A549 (cell line): ENCODE data around the gene TCEA2. TPM values are rescaled to one million over a fixed set of nuclear protein-coding genes. Genes with fewer than 3 reads are reported as not detected.
A peak's percentile ranks its signal among the peaks of the same experiment; 100 is the strongest.

Source experiments
- ATAC-seq, 2 experiments: fragments of 200-7000 bp in 1 of 2; fragments of >200 bp in 1 of 2; cut with Nextera tagmentation in 1 of 2; cut with Tn5 transposase in 1 of 2; 3 replicates each; pipeline versions ENCODE4 v1.8.0 to v1.9.1; 2018 to 2020; ENCODE audit warnings: mild to moderate bottlenecking in 1 of 2, moderate library complexity in 1 of 2
- CTCF ChIA-PET: fragments of 300-600 bp; sonication (Branson Sonifier 250); formaldehyde crosslinking; extraction: SDS; loops from one replicate; lab custom pipeline; 2021; ENCODE audit warnings: antibody characterized with exemption, inconsistent platforms; lab: Yijun Ruan, JAX
- POLR2A ChIA-PET: fragments of 350-600 bp; formaldehyde crosslinking; extraction: SDS; loops from one replicate; lab custom pipeline; 2021; ENCODE audit warnings: antibody characterized with exemption, inconsistent platforms; lab: Yijun Ruan, JAX
- DNase-seq, 2 experiments: peaks; one replicate each; pipeline versions ENCODE4 v3.0.0 to v3.0.0-alpha.2; 2011 to 2016; ENCODE audit warnings: low read depth in 1 of 2, low spot score in 1 of 2
- FAIRE-seq: peaks from 2 replicates; lab custom pipeline; 2011; peaks lifted over from hg19 to GRCh38; lab: Jason Lieb, UNC
- H3K27ac ChIP-seq, 2 experiments: fragments of >200 bp; sonication (Bioruptor Twin); formaldehyde crosslinking; 3 replicates each; pipeline ENCODE4 v1.5.1; 2016 to 2017
- H3K4me1 ChIP-seq: fragments of >200 bp; sonication (Bioruptor Twin); formaldehyde crosslinking; 3 replicates; pipeline ENCODE4 v1.6.1; 2016
- H3K4me2 ChIP-seq: fragments of >200 bp; sonication (Bioruptor Twin); formaldehyde crosslinking; 3 replicates; pipeline ENCODE4 v1.6.1; 2016
- H3K4me3 ChIP-seq: fragments of >200 bp; sonication (Bioruptor Twin); formaldehyde crosslinking; 3 replicates; pipeline ENCODE4 v1.5.1; 2016
- H3K9me3 ChIP-seq: fragments of >200 bp; sonication (Bioruptor Twin); formaldehyde crosslinking; 3 replicates; pipeline ENCODE4 v1.6.1; 2016
- CBX2 ChIP-seq: fragments of 200-600 bp; sonication (generic); IDR thresholded peaks from 2 replicates; pipeline ENCODE4 v1.6.1; 2016; ENCODE audit warnings: low read depth, mild to moderate bottlenecking, borderline replicate concordance
- E2F6 ChIP-seq: IDR thresholded peaks from 2 replicates; pipeline ENCODE4 v1.6.1; 2012; ENCODE audit warnings: low read depth, borderline replicate concordance
- EHMT2 ChIP-seq: fragments of 200-600 bp; sonication (generic); IDR thresholded peaks from 2 replicates; pipeline ENCODE4 v1.6.1; 2016; ENCODE audit warnings: antibody characterized with exemption, low read depth, mild to moderate bottlenecking, moderate library complexity
- ELK1 ChIP-seq: fragments of 150-350 bp; IDR thresholded peaks from 2 replicates; pipeline ENCODE4 v1.6.1; 2014; ENCODE audit warnings: low read depth, mild to moderate bottlenecking, low read length
- FOSB ChIP-seq: fragments of 250-450 bp; sonication (Bioruptor Pico); IDR thresholded peaks from 2 replicates; pipeline ENCODE4 v1.5.0; 2020; ENCODE audit warnings: mild to moderate bottlenecking, moderate library complexity
- FOSL2 ChIP-seq, 2 experiments: fragments of 450-650 bp in 1 of 2; fragments of >200 bp in 1 of 2; sonication (Bioruptor Twin) in 1 of 2; formaldehyde crosslinking; IDR thresholded peaks; 2 replicates each; pipeline versions ENCODE4 v1.5.0 to v1.6.1; 2016 to 2020; ENCODE audit warnings: mild to moderate bottlenecking in 1 of 2, moderate library complexity in 1 of 2
- FOXS1 ChIP-seq: fragments of 250-450 bp; sonication (Bioruptor Pico); IDR thresholded peaks from 2 replicates; pipeline ENCODE4 v1.5.0; 2020; ENCODE audit warnings: mild to moderate bottlenecking, moderate library complexity
- HDAC2 ChIP-seq: fragments of 200-600 bp; sonication (generic); IDR thresholded peaks from 2 replicates; pipeline ENCODE4 v1.6.1; 2016
- HEYL ChIP-seq: fragments of 250-450 bp; sonication (Bioruptor Pico); IDR thresholded peaks from 2 replicates; pipeline ENCODE4 v1.8.0; 2021; ENCODE audit warnings: mild to moderate bottlenecking, moderate library complexity
- HOXA7 ChIP-seq: fragments of 250-450 bp; sonication (Bioruptor Pico); IDR thresholded peaks from 2 replicates; pipeline ENCODE4 v1.5.0; 2020; ENCODE audit warnings: mild to moderate bottlenecking, moderate library complexity
- HOXB13 ChIP-seq: fragments of 250-450 bp; sonication (Bioruptor Pico); IDR thresholded peaks from 2 replicates; pipeline ENCODE4 v1.5.0; 2020; ENCODE audit warnings: low read depth, mild to moderate bottlenecking, moderate library complexity
- JUNB ChIP-seq: fragments of >200 bp; sonication (Bioruptor Twin); formaldehyde crosslinking; IDR thresholded peaks from 2 replicates; pipeline ENCODE4 v1.6.1; 2016
- KDM5A ChIP-seq: fragments of 200-600 bp; sonication (generic); IDR thresholded peaks from 2 replicates; pipeline ENCODE4 v1.6.1; 2016; ENCODE audit warnings: antibody characterized with exemption, mild to moderate bottlenecking
- MAX ChIP-seq: IDR thresholded peaks from 2 replicates; pipeline ENCODE4 v1.6.1; 2012
- PBX3 ChIP-seq: IDR thresholded peaks from 2 replicates; pipeline ENCODE4 v1.6.1; 2012
- PHF8 ChIP-seq: fragments of 200-600 bp; sonication (generic); IDR thresholded peaks from 2 replicates; pipeline ENCODE4 v1.6.1; 2016; ENCODE audit warnings: low read depth, mild to moderate bottlenecking, antibody characterized with exemption, moderate library complexity, borderline replicate concordance
- RAD21 ChIP-seq, 2 experiments: fragments of >200 bp in 1 of 2; sonication (Bioruptor Twin) in 1 of 2; formaldehyde crosslinking in 1 of 2; IDR thresholded peaks in 1 of 2; conservative IDR thresholded peaks in 1 of 2; 2 replicates in 1 of 2; 3 replicates in 1 of 2; pipeline ENCODE4 v1.6.1; 2012 to 2018; ENCODE audit warnings: inconsistent platforms in 1 of 2
- RCOR1 ChIP-seq: fragments of 150-350 bp; IDR thresholded peaks from 2 replicates; pipeline ENCODE4 v1.6.1; 2014; ENCODE audit warnings: antibody characterized with exemption, low read length, low read depth
- RNF2 ChIP-seq: fragments of 200-600 bp; sonication (generic); IDR thresholded peaks from 2 replicates; pipeline ENCODE4 v1.6.1; 2016; ENCODE audit warnings: low read depth, mild to moderate bottlenecking, antibody characterized with exemption, moderate library complexity, borderline replicate concordance
- SMC3 ChIP-seq: fragments of >200 bp; sonication (Bioruptor Twin); formaldehyde crosslinking; IDR thresholded peaks from 3 replicates; pipeline ENCODE4 v1.6.1; 2018; ENCODE audit warnings: inconsistent platforms
- SREBF2 ChIP-seq: fragments of 450-650 bp; IDR thresholded peaks from 2 replicates; pipeline ENCODE4 v1.6.1; 2014; ENCODE audit warnings: mild to moderate bottlenecking, moderate library complexity
- TFCP2L1 ChIP-seq: fragments of 250-450 bp; sonication (Bioruptor Pico); IDR thresholded peaks from 2 replicates; pipeline ENCODE4 v1.5.0; 2021; ENCODE audit warnings: mild to moderate bottlenecking
- USF2 ChIP-seq: fragments of 450-650 bp; IDR thresholded peaks from 2 replicates; pipeline ENCODE4 v1.6.1; 2014; ENCODE audit warnings: antibody characterized with exemption
- ZFP36 ChIP-seq: fragments of 450-650 bp; IDR thresholded peaks from 2 replicates; pipeline ENCODE4 v1.6.1; 2014; ENCODE audit warnings: borderline replicate concordance; ENCODE audit not compliant: partially characterized antibody
- WGBS: methylation state at CpG from one replicate; pipeline ENCODE4 v1.1.6; 2017; ENCODE audit errors: missing lambda C conversion rate; 5-methylcytosine and 5-hydroxymethylcytosine counted together
- polyA plus RNA-seq, 4 experiments: library from polyadenylated mRNA; depleted of rRNA in 3 of 4; stranded (reverse); fragments of >200 nt; fragmentation: RNase III in 1 of 4; extraction: RNeasy Plus Mini Kit Qiagen cat#74134 plus additional on column Dnase treatment in 1 of 4; gene quantifications; 2 replicates in 3 of 4; 3 replicates in 1 of 4; pipeline ENCODE4 v1.2.3, GENCODE V29; 2011 to 2017

Gene TCEA2
- polyA plus RNA-seq, 2 of the 4 experiments (the other 2 are of a cell fraction): 11.2 to 29.8 TPM

GRCh38 chr20:64038565-64039292 lies 24.3 kb upstream of the TCEA2 start (continued):
- TF ChIP-seq FOXS1 (CRISPR knock-in tag) (no peak), HEYL (CRISPR knock-in tag) (no peak), CBX2 (no peak), RNF2 (peak; percentile 81; the same call in 1 of the 2 replicates), HDAC2 (peak; percentile 96), USF2 (no peak), RCOR1 (no peak), SREBF2 (no peak), PBX3 (no peak), RAD21 (conservative IDR thresholded peaks at IDR 0.05 in 1 of 2, IDR thresholded peaks at IDR 0.05 in 1 of 2) (peak; percentile 52 to 68; a peak in 4 of 5 replicates), MAX (peak; percentile 83), SMC3 (peak; percentile 59)

- POLR2A ChIA-PET: interaction anchor here (1.4 to 1.8 kb wide), 3 partner anchors 23 to 502 kb away, joined by 4 to 17 read pairs (median 13); partner anchors contain the start of genes PRPF6, PTK6 and TCEA2
- Histone ChIP-seq H3K4me2 (peak overlapping the region; percentile 80), H3K27ac (peak overlapping the region; percentile 75 to 92), H3K4me1 (peaks cover 18% of the 10 kb centered on the region), H3K4me3 (peak overlapping the region; percentile 48), H3K9me3 (no peaks in the 10 kb centered on the region)
- FAIRE-seq (no peak), DNase-seq (no peak), ATAC-seq (peak; percentile 20 to 49; a peak in 3 of 6 replicates)
- WGBS: 31% methylated on average over 8 of the region's 17 CpGs
- TF ChIP-seq EHMT2 (no peak), PBX3 (no peak), E2F6 (no peak), HDAC2 (no peak), ZFP36 (no peak), SREBF2 (no peak), HOXA7 (CRISPR knock-in tag) (no peak), SMC3 (no peak), PHF8 (no peak), KDM5A (no peak), JUNB (no peak), FOSL2 (IDR thresholded peaks at IDR 0.05) (no peak), FOSL2 (CRISPR knock-in tag; IDR thresholded peaks at IDR 0.05) (no peak), ELK1 (no peak), TFCP2L1 (CRISPR knock-in tag) (no peak), FOSB (CRISPR knock-in tag) (no peak), HOXB13 (no peak)
- CTCF ChIA-PET: interaction anchor here (0.6 to 7.1 kb wide), 33 partner anchors 8 to 502 kb away, joined by 3 to 143 read pairs (median 12); partner anchors contain the start of genes LKAAEAR1, PRPF6, PTK6 and SAMD10
Observed at GRCh38 chr20:64039293-64040160, 23.5 kb upstream of the TCEA2 start.
